Body of pancreas (tissue), 4 donors: ENCODE results near the gene EML6.

ENCODE experiments used
- POLR2A ChIP-seq, 3 donors: fragments of 450-650 bp; IDR thresholded peaks; one replicate each; pipeline ENCODE4 v1.6.1; 2016; ENCODE audit warnings: antibody characterized with exemption in 3 of 3, mild to moderate bottlenecking in 2 of 3
- TF ChIP-seq, protein P1 (sequence below), 7 experiments: fragments of 450-650 bp in 4 of 7; fragments of 200-600 bp in 3 of 7; sonication (generic) in 3 of 7; IDR thresholded peaks; one replicate each; pipeline ENCODE4 v1.5.1; 2016 to 2019; ENCODE audit warnings: antibody characterized with exemption in 7 of 7

GRCh38 chr2:54775710-54776109, 52.2 kb downstream of the EML6 start:
- TF ChIP-seq POLR2A (IDR thresholded peaks at IDR 0.05), result no peak
- TF ChIP-seq, protein P1, sequence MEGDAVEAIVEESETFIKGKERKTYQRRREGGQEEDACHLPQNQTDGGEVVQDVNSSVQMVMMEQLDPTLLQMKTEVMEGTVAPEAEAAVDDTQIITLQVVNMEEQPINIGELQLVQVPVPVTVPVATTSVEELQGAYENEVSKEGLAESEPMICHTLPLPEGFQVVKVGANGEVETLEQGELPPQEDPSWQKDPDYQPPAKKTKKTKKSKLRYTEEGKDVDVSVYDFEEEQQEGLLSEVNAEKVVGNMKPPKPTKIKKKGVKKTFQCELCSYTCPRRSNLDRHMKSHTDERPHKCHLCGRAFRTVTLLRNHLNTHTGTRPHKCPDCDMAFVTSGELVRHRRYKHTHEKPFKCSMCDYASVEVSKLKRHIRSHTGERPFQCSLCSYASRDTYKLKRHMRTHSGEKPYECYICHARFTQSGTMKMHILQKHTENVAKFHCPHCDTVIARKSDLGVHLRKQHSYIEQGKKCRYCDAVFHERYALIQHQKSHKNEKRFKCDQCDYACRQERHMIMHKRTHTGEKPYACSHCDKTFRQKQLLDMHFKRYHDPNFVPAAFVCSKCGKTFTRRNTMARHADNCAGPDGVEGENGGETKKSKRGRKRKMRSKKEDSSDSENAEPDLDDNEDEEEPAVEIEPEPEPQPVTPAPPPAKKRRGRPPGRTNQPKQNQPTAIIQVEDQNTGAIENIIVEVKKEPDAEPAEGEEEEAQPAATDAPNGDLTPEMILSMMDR (IDR thresholded peaks at IDR 0.05), result no peak
